ENCODE results near the gene GDF9. TPM values are rescaled to one million over a fixed set of nuclear protein-coding genes. Genes with fewer than 3 reads are reported as not detected.
A peak's percentile ranks its signal among the peaks of the same experiment; 100 is the strongest.

The GDF9 gene
- total RNA-seq: under 1 TPM; 0.77 to 0.80 TPM

DNA sequence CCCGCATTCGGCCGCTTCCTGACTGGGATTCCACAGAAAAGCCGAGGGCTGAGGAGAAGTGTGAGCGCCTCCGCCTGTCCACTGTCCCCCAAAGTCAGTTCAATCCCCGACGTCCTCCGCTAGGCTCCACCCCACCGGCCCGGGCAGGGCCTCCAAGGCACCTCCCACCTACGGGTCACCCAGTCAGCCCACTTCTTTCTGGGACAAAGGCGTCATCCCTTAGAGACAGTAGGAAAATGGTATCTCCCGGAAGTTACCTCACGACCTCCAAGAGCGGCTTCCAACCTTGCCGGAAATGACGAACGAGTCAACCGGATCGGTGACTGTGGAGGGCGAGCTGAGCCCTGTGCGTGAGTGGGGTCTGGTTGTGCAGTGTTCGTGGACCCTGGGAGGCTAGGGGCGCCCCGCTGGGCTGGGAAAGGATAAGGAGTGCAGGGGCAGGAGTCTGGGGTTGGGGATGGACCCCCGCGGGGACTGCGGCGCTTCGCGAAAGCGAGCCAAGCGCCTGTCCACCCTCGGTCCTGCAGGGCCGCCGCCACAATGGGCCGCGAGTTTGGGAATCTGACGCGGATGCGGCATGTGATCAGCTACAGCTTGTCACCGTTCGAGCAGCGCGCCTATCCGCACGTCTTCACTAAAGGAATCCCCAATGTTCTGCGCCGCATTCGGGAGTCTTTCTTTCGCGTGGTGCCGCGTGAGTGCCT is at the start of gene GDF9, which contains the start of gene UQCRQ:
Gene GDF9, minus strand, starts transcription at position 128 of the 704 bp plus-strand sequence. CDS start 1,936 bp downstream, outside the sequence.
Gene UQCRQ, plus strand, starts transcription at position 301 of the 704 bp plus-strand sequence. Its CDS starts 240 bp downstream, at position 541.
- DNase-seq (peak; percentile 87), ATAC-seq (ENCODE audit: low read depth) (peak; percentile 98)
- H3K27ac Mint-ChIP-seq: peak within 1 kb of the TSS; percentile 100
- H3K9me3 Mint-ChIP-seq: no peaks in the 10 kb centered on the region
- POLR2A ChIA-PET: interaction anchor here (0.9 to 1.7 kb wide), 10 partner anchors 11 to 409 kb away, joined by 3 to 7 read pairs (median 4); partner anchors contain the start of genes HSPA4 and RAD50
- H3K36me3 Mint-ChIP-seq: peaks cover 12% of the 10 kb centered on the region
- H3K4me3 Mint-ChIP-seq: peak within 1 kb of the TSS; percentile 100
- H3K4me1 Mint-ChIP-seq: peaks cover 21% of the 10 kb centered on the region
- H3K27me3 Mint-ChIP-seq: peaks cover 5% of the 10 kb centered on the region

DNA sequence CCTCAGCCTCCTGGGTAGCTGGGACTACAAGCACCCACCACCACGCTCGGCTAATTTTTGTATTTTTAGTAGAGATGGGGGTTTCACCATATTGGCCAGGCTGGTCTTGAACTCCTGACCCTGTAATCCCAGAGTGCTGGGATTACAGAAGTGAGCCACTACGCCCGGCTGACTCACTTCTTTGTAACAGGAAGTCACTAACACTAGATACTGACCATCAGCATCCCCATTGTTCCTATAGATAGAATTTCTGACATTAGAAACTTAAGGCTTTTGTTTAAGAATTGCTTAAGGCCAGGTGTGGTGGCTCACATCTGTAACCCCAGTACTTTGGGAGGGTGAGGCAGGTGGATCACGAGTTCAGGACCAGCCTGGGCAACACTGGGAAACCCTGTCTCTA is 49.4 kb upstream of the GDF9 start:
- Mint-ChIP-seq H3K27me3 (no peaks in the 10 kb centered on the region), H3K9me3 (no peaks in the 10 kb centered on the region), H3K27ac (no peak overlapping the region), H3K4me3 (no peak overlapping the region), H3K4me1 (no peaks in the 10 kb centered on the region), H3K36me3 (peaks cover 26% of the 10 kb centered on the region)
- POLR2A ChIA-PET: no interaction called here
- DNase-seq (no peak), ATAC-seq (ENCODE audit: low read depth) (no peak)

GRCh38 chr5:132909702-132910101 is 43.4 kb upstream of the GDF9 start:
- POLR2A ChIA-PET: no interaction called here
- DNase-seq (no peak), ATAC-seq (ENCODE audit: low read depth) (no peak)
- Mint-ChIP-seq H3K27ac (no peak overlapping the region), H3K36me3 (peaks cover 20% of the 10 kb centered on the region), H3K27me3 (no peaks in the 10 kb centered on the region), H3K4me3 (no peak overlapping the region), H3K9me3 (no peaks in the 10 kb centered on the region), H3K4me1 (no peaks in the 10 kb centered on the region)

DNA sequence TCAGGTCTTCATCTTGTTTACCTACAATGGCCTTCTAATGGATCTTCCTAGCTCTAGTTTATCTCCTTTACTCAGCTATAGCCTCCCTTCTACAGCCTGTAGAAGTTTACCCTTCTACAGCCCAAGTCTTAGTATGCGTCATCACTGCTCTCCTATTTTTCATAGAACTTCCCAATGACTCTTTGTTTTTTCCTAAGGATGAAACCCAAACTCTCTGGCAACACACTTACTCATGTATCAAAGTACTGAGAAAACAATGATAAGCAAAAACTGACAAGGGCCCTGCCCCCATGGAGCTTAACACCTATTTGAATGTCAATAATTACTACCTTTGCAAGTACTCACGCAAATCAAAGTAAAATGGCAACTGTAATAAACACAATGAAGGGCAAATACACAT is 40.9 kb upstream of the GDF9 start:
- Mint-ChIP-seq H3K4me1 (no peaks in the 10 kb centered on the region), H3K27me3 (no peaks in the 10 kb centered on the region), H3K36me3 (peaks cover 18% of the 10 kb centered on the region), H3K9me3 (no peaks in the 10 kb centered on the region), H3K27ac (no peak overlapping the region), H3K4me3 (no peak overlapping the region)
- POLR2A ChIA-PET: no interaction called here
- ATAC-seq (ENCODE audit: low read depth) (no peak), DNase-seq (no peak)

DNA sequence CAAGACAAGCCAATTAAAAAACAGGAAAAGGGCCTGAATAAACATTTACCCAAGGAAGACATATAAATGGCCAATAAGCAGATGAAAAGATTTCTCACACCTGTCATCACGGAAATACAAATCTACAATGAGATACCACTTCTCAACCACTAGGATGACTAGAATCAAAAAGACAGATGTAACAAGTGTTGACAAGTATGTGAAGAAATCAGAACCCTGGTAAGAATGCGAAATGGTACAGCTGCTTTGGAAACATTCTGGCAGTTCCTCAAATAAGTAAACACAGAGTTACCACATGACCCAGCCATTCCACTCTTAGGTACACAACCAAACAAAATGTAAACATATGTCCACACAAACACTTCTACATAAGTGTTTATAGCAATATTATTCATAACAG is 39.7 kb upstream of the GDF9 start:
- Mint-ChIP-seq H3K36me3 (peaks cover 13% of the 10 kb centered on the region), H3K4me1 (no peaks in the 10 kb centered on the region), H3K9me3 (no peaks in the 10 kb centered on the region), H3K27ac (no peak overlapping the region), H3K27me3 (no peaks in the 10 kb centered on the region), H3K4me3 (no peak overlapping the region)
- DNase-seq: no peak
- ATAC-seq (ENCODE audit: low read depth): no peak
- POLR2A ChIA-PET: no interaction called here

- no peak overlapping the region for H3K27ac Mint-ChIP-seq
- H3K4me1 Mint-ChIP-seq: peaks cover 3% of the 10 kb centered on the region
- POLR2A ChIA-PET: no interaction called here
- H3K36me3 Mint-ChIP-seq: peaks cover 19% of the 10 kb centered on the region
- no peak overlapping the region for H3K4me3 Mint-ChIP-seq
- no peaks in the 10 kb centered on the region for H3K27me3 Mint-ChIP-seq
- ATAC-seq (ENCODE audit: low read depth): no peak
- DNase-seq: no peak
- no peaks in the 10 kb centered on the region for H3K9me3 Mint-ChIP-seq
Measured at GRCh38 chr5:132901730-132902129, 35.5 kb upstream of the GDF9 start.

DNA sequence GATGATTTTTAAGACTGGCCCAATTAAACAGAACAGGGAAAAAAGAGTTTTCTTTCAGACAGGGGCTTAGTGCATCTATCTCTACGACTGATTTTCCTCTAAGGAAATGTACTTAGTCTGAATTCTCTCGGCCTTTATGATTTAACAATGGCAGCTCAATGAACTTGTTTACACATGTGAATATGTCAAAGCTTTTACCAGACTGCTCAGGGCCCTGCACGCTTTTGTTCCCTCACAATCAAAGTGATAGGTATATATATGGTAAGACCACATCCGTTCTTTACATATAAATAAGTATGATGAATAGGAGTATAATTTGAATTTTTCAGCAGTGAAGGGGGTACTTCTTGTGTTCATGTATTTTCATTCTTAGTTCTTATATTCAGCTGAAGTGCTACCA is 34.8 kb upstream of the GDF9 start:
- no peak overlapping the region for H3K27ac Mint-ChIP-seq

DNA sequence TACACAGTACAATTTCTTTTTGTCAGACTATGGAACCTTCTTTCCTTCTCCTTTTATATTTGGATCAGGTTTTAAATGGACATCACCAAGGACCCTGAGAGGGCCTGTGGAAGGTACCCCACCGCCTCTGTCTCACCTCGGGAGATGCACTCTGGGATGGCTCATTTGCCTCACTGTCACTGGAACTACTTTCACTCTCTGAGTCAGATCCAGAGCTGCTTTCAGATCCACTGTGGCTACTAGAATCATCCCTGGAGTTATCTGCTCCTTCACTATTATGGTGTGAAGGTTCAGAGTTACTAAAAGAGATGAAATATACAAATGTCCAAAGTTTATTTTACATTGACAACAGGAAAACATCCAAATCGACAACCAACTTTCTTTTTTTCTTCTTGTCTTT is 31.8 kb upstream of the GDF9 start:
- no peaks in the 10 kb centered on the region for H3K27me3 Mint-ChIP-seq
- ATAC-seq (ENCODE audit: low read depth) (no peak), DNase-seq (no peak)
- no peak overlapping the region for H3K27ac Mint-ChIP-seq
- H3K4me3 Mint-ChIP-seq: no peak overlapping the region
- H3K9me3 Mint-ChIP-seq: no peaks in the 10 kb centered on the region
- peaks cover 29% of the 10 kb centered on the region for H3K36me3 Mint-ChIP-seq
- H3K4me1 Mint-ChIP-seq: peaks cover 6% of the 10 kb centered on the region
- POLR2A ChIA-PET: no interaction called here

More for the DNA sequence above, 34.8 kb upstream of the GDF9 start:
- H3K36me3 Mint-ChIP-seq: peaks cover 23% of the 10 kb centered on the region
- H3K4me1 Mint-ChIP-seq: peaks cover 6% of the 10 kb centered on the region
- ATAC-seq (ENCODE audit: low read depth) (no peak), DNase-seq (no peak)
- POLR2A ChIA-PET: no interaction called here
- H3K4me3 Mint-ChIP-seq: no peak overlapping the region
- no peaks in the 10 kb centered on the region for H3K27me3 Mint-ChIP-seq
- no peaks in the 10 kb centered on the region for H3K9me3 Mint-ChIP-seq

DNA sequence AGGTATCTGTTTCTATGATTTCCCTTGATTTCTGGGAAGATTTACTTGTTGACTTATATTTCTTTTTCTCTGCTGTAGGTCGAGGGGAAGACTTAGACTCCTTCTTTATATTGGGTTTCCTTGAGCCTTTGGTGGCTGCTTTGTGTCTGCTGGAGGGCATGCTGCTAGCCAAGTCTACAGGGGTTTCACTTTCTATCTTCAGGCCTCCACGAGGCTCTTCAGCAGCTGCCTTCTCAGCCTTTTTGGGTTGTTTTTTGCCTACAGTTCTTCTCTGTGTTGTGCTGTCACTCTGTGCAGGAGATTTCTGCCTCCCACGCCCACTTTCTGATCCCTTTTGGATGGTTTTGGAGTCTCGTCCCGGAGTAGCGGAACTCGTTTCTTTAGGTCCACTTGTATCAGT is 30.4 kb upstream of the GDF9 start:
- H3K36me3 Mint-ChIP-seq: peaks cover 36% of the 10 kb centered on the region
- peak; percentile 70 for ATAC-seq (ENCODE audit: low read depth)

GRCh38 chr5:132895719-132896305 is 29.5 kb upstream of the GDF9 start:
- DNase-seq (no peak), ATAC-seq (ENCODE audit: low read depth) (no peak)
- Mint-ChIP-seq H3K4me1 (peaks cover 6% of the 10 kb centered on the region), H3K36me3 (peaks cover 36% of the 10 kb centered on the region), H3K27ac (no peak overlapping the region), H3K4me3 (no peak overlapping the region), H3K27me3 (no peaks in the 10 kb centered on the region), H3K9me3 (no peaks in the 10 kb centered on the region)
- POLR2A ChIA-PET: interaction anchor here (0.5 kb wide), 1 partner anchor 54 kb away, joined by 3 read pairs; no protein-coding TSS in a partner anchor

More for the DNA sequence above, 30.4 kb upstream of the GDF9 start:
- Mint-ChIP-seq H3K27me3 (no peaks in the 10 kb centered on the region), H3K4me3 (peak overlapping the region; percentile 21), H3K9me3 (no peaks in the 10 kb centered on the region), H3K27ac (peak overlapping the region; percentile 71), H3K4me1 (peaks cover 6% of the 10 kb centered on the region)
- DNase-seq: no peak
- POLR2A ChIA-PET: no interaction called here

DNA sequence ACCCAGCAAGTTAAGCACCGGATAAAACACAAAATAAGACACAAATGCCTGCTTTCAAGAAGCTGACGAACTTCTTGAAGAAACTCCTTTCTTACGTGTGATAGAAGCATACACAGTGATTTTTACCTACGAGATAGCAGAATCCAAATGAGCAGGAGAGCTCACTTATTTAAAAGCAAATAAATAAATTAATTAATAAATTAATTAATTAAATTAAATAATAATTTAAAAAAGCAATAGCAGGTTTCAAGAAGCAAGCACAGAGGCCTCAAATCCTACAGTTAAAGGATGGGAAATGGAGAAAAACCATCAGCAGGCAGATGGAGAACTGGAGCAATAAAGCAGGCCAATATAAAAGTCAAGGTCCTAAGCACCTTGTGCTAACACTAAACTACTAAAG is 24.5 kb upstream of the GDF9 start:
- Mint-ChIP-seq H3K27ac (no peak overlapping the region), H3K27me3 (no peaks in the 10 kb centered on the region), H3K4me1 (peaks cover 5% of the 10 kb centered on the region), H3K4me3 (no peak overlapping the region), H3K9me3 (no peaks in the 10 kb centered on the region), H3K36me3 (peaks cover 35% of the 10 kb centered on the region)
- DNase-seq (no peak), ATAC-seq (ENCODE audit: low read depth) (no peak)
- POLR2A ChIA-PET: no interaction called here

DNA sequence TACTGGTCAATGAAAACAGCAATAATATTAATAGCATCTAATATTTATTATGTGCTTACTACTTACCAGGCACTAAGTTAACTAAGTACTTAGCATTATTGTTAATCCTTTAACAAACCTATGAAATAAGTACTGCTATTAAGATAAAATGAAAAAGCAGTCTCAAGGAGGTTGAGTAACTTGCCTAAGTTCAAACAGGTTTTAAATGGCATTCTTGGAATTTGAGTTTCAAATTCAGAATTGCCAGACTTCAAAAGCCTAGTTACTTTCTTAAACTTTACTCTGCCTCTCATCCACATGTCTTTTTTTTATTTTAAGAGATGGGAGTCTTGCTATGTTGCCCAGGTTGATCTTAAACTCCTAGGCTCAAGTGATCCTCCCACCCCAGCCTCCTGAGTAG is 23.2 kb upstream of the GDF9 start:
- no peaks in the 10 kb centered on the region for H3K27me3 Mint-ChIP-seq
- no peak overlapping the region for H3K27ac Mint-ChIP-seq
- H3K4me3 Mint-ChIP-seq: no peak overlapping the region
- ATAC-seq (ENCODE audit: low read depth): no peak
- DNase-seq: no peak
- peaks cover 29% of the 10 kb centered on the region for H3K36me3 Mint-ChIP-seq
- no peaks in the 10 kb centered on the region for H3K9me3 Mint-ChIP-seq
- POLR2A ChIA-PET: no interaction called here
- H3K4me1 Mint-ChIP-seq: peaks cover 5% of the 10 kb centered on the region

DNA sequence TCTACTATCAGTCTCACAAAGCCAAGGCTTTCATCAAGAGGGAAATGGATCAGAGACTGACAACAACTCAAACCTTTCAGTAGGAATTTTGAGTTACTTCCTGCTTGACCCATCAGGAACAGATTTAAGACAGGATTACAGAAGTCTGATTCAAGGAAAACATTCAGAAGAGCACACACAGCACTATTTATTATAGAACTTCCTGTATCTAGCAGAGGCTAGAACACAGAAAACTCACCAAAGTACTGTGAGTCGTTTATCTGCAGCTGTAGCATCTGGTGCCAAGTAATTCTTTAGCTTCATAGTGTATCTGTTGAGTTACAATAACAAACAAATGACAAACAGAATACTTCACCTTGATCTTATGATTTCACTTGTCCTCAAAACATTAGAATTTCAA is 21.0 kb upstream of the GDF9 start:
- no peak overlapping the region for H3K27ac Mint-ChIP-seq
- ATAC-seq (ENCODE audit: low read depth) (no peak), DNase-seq (no peak)
- peaks cover 5% of the 10 kb centered on the region for H3K4me1 Mint-ChIP-seq
- H3K27me3 Mint-ChIP-seq: no peaks in the 10 kb centered on the region
- POLR2A ChIA-PET: no interaction called here
- no peaks in the 10 kb centered on the region for H3K9me3 Mint-ChIP-seq
- H3K36me3 Mint-ChIP-seq: peaks cover 22% of the 10 kb centered on the region
- no peak overlapping the region for H3K4me3 Mint-ChIP-seq
